Measurements from ENCODE around the gene CAMK2D.

The CAMK2D gene

DNA sequence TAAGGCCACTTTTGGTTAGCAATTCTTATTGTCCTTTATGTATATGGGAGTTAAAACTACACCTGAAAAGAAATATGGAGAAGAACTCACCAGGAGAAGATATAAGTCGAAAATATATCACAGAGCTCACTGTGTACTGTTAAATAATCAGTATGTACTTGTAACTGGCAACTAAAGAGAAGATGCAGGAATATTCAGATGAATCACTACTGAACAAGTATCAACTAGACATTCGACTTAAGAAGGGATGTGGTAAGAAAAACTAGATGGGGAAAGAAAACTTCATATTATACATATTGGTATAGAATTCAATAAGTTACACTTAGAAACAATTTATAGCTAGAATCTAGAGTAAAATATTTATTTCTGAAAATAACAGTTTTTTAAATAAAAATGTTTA is 230.0 kb downstream of the CAMK2D start:
- TF ChIP-seq TAF1 (IDR thresholded peaks at IDR 0.05; ENCODE audit: borderline replicate concordance, insufficient read depth, low read length) = no peak
- TF ChIP-seq, protein P1, sequence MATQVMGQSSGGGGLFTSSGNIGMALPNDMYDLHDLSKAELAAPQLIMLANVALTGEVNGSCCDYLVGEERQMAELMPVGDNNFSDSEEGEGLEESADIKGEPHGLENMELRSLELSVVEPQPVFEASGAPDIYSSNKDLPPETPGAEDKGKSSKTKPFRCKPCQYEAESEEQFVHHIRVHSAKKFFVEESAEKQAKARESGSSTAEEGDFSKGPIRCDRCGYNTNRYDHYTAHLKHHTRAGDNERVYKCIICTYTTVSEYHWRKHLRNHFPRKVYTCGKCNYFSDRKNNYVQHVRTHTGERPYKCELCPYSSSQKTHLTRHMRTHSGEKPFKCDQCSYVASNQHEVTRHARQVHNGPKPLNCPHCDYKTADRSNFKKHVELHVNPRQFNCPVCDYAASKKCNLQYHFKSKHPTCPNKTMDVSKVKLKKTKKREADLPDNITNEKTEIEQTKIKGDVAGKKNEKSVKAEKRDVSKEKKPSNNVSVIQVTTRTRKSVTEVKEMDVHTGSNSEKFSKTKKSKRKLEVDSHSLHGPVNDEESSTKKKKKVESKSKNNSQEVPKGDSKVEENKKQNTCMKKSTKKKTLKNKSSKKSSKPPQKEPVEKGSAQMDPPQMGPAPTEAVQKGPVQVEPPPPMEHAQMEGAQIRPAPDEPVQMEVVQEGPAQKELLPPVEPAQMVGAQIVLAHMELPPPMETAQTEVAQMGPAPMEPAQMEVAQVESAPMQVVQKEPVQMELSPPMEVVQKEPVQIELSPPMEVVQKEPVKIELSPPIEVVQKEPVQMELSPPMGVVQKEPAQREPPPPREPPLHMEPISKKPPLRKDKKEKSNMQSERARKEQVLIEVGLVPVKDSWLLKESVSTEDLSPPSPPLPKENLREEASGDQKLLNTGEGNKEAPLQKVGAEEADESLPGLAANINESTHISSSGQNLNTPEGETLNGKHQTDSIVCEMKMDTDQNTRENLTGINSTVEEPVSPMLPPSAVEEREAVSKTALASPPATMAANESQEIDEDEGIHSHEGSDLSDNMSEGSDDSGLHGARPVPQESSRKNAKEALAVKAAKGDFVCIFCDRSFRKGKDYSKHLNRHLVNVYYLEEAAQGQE (IDR thresholded peaks at IDR 0.05; ENCODE audit: insufficient read depth in 1 of 2, low read depth in 2 of 2, low read length in 2 of 2) = no peak
- TF ChIP-seq POLR2AphosphoS5 (IDR thresholded peaks at IDR 0.05; ENCODE audit: low read depth, low read length) = no peak
- no peak for TF ChIP-seq FOXP2 (optimal IDR thresholded peaks at IDR 0.05; ENCODE audit: borderline replicate concordance, extremely low read depth, extremely low read length, insufficient read depth)
- no peak for TF ChIP-seq SIN3A (IDR thresholded peaks at IDR 0.05; ENCODE audit: borderline replicate concordance, insufficient read depth, low read length)

DNA sequence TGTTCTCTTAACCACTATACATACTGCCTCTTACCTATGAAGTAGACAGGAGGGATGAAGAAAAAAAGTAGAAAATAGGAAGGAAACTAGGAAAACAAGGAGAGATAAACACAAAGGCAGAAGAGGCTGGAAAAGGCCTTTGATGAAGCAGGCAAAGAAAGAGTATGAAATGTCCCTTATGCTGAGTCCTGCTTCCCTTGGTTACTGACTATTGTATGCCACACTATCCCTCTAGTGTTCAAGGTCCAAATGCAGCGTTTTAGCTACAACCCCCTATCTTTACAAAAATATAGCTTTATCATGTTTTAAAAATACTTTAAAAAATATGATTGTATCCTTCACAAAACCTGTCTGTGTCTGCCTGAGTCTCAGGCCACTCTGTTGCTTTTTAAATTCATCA is 233.1 kb downstream of the CAMK2D start:
- no peak for TF ChIP-seq TAF1 (IDR thresholded peaks at IDR 0.05; ENCODE audit: borderline replicate concordance, insufficient read depth, low read length)
- TF ChIP-seq SIN3A (IDR thresholded peaks at IDR 0.05; ENCODE audit: borderline replicate concordance, insufficient read depth, low read length) = no peak
- TF ChIP-seq FOXP2 (optimal IDR thresholded peaks at IDR 0.05; ENCODE audit: borderline replicate concordance, extremely low read depth, extremely low read length, insufficient read depth) = no peak
- TF ChIP-seq, protein P1 (IDR thresholded peaks at IDR 0.05; ENCODE audit: insufficient read depth in 1 of 2, low read depth in 2 of 2, low read length in 2 of 2) = no peak
- no peak for TF ChIP-seq POLR2AphosphoS5 (IDR thresholded peaks at IDR 0.05; ENCODE audit: low read depth, low read length)

GRCh38 chr4:113525521-113525920 is 236.0 kb downstream of the CAMK2D start:
- no peak for TF ChIP-seq TAF1 (IDR thresholded peaks at IDR 0.05; ENCODE audit: borderline replicate concordance, insufficient read depth, low read length)

DNA sequence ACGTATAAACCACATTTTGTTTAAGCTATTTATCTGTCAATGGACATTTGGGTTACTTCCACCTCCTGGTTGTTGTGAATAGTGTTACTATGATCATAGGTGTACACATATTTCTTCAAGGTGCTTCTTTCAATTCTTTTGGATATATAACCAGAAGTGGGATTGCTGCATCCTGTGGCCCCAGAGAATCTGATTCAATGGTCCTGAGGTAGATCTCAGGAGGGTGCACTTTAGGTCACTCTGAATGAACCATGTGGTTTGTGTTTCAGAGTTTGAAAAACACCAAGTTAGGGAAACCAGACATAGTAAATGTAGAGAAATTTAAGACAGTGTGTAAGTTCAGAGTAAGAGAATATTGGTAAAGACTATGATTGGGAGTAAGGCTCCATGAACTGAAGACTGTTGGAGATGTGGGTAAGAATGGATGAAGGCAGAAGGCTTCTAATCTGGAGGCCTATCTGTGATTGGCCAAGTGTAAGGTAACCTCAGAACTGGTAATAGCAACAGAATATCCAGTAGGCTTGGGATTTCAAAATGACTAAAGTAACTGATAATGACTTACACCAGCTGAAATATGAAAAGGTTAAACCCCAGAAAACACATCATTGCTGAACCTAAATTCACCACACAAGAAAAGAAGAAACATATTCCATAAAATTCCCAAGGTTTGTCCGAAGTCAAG is 236.9 kb downstream of the CAMK2D start:
- TF ChIP-seq POLR2AphosphoS5 (IDR thresholded peaks at IDR 0.05; ENCODE audit: low read depth, low read length) = no peak
- TF ChIP-seq TAF1 (IDR thresholded peaks at IDR 0.05; ENCODE audit: borderline replicate concordance, insufficient read depth, low read length) = no peak
- no peak for TF ChIP-seq SIN3A (IDR thresholded peaks at IDR 0.05; ENCODE audit: borderline replicate concordance, insufficient read depth, low read length)
- TF ChIP-seq, protein P1 (IDR thresholded peaks at IDR 0.05; ENCODE audit: insufficient read depth in 1 of 2, low read depth in 2 of 2, low read length in 2 of 2) = no peak
- no peak for TF ChIP-seq FOXP2 (optimal IDR thresholded peaks at IDR 0.05; ENCODE audit: borderline replicate concordance, extremely low read depth, extremely low read length, insufficient read depth)

DNA sequence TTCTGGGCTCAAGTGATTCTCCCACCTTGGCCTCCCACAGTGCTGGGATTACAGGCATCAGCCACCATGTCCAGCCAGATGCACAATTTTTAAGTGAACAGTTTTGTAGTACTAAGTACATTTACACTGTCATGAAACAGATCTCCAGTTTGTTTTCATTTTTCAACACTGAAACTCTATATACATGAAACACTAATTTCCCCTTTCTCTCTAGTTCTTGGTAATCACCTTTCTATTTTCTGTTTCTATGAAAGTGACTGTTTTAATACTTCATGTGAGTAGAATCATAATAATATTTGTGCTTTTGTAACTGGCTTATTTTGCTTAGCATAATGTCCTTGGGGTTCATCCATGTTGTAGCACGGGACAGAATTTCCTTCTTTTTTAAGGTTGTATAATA is 237.4 kb downstream of the CAMK2D start:
- TF ChIP-seq FOXP2 (optimal IDR thresholded peaks at IDR 0.05; ENCODE audit: borderline replicate concordance, extremely low read depth, extremely low read length, insufficient read depth) = no peak
- TF ChIP-seq SIN3A (IDR thresholded peaks at IDR 0.05; ENCODE audit: borderline replicate concordance, insufficient read depth, low read length) = no peak
- TF ChIP-seq, protein P1 (IDR thresholded peaks at IDR 0.05; ENCODE audit: insufficient read depth in 1 of 2, low read depth in 2 of 2, low read length in 2 of 2) = no peak
- no peak for TF ChIP-seq TAF1 (IDR thresholded peaks at IDR 0.05; ENCODE audit: borderline replicate concordance, insufficient read depth, low read length)
- no peak for TF ChIP-seq POLR2AphosphoS5 (IDR thresholded peaks at IDR 0.05; ENCODE audit: low read depth, low read length)

Data from PFSK-1 (cell line).